ENCODE data around the gene LFNG. TPM values are rescaled to one million over a fixed set of nuclear protein-coding genes. Genes with fewer than 3 reads are reported as not detected.
A peak's percentile ranks its signal among the peaks of the same experiment; 100 is the strongest.

Gene LFNG
- total RNA-seq, 1 experiment from 2014 or later: 4.5 TPM

DNA sequence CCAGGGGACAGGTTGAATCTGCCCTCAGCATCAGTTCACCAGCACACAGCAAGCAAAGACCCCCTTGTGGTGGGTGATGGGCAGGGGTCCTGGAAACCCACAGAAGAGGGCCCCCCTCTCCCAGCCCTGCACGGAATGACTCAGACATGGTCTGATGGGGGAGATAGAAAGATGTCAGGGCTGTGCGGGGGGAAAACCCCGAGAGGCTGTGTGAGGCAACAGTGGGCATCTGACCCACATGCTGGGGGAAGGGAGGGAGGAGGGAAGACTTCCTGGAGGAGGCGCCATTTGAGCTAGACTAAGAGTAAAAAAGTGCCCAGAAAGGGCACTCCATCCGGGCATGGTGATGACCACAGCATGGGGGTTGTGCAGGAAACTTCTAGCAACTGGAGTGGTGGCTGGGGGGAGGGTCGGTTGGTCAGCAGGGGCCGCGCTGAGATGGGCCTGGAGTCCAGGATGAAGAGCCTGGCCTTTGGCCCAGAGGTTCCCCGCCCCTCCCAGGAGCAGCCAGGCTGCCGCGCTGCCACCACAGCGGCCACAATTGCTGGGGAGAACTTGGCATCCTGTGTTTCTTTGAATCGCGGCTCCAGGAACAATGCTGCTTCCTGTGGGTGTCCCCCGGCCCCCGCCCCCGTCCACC is 2.5 kb downstream of the LFNG start:
- TF ChIP-seq, protein P1, sequence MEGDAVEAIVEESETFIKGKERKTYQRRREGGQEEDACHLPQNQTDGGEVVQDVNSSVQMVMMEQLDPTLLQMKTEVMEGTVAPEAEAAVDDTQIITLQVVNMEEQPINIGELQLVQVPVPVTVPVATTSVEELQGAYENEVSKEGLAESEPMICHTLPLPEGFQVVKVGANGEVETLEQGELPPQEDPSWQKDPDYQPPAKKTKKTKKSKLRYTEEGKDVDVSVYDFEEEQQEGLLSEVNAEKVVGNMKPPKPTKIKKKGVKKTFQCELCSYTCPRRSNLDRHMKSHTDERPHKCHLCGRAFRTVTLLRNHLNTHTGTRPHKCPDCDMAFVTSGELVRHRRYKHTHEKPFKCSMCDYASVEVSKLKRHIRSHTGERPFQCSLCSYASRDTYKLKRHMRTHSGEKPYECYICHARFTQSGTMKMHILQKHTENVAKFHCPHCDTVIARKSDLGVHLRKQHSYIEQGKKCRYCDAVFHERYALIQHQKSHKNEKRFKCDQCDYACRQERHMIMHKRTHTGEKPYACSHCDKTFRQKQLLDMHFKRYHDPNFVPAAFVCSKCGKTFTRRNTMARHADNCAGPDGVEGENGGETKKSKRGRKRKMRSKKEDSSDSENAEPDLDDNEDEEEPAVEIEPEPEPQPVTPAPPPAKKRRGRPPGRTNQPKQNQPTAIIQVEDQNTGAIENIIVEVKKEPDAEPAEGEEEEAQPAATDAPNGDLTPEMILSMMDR (IDR thresholded peaks at IDR 0.05; ENCODE audit: insufficient read depth in 1 of 2, low read depth in 1 of 2, low read length in 1 of 2, severe bottlenecking in 1 of 2, unreplicated experiment in 1 of 2): no peak
- Histone ChIP-seq H3K36me3 (ENCODE audit: control insufficient read depth, insufficient read depth, low read length) (no peaks in the 10 kb centered on the region), H3K4me1 (peaks cover 62% of the 10 kb centered on the region), H3K9me3 (no peaks in the 10 kb centered on the region), H3K4me3 (ENCODE audit: low read depth, low read length) (no peak overlapping the region), H3K27me3 (replicated peaks; ENCODE audit: control insufficient read depth, insufficient read depth, low read length) (no peaks in the 10 kb centered on the region)
- peak overlapping the region; percentile 27 for H3K4me3 Mint-ChIP-seq (ENCODE audit: unreplicated experiment)
- H3K4me1 Mint-ChIP-seq (ENCODE audit: low read depth, unreplicated experiment): peaks cover 13% of the 10 kb centered on the region
- POLR2A ChIA-PET: no interaction called here
- no peak for DNase-seq
- H3K27me3 Mint-ChIP-seq (ENCODE audit: insufficient read depth, unreplicated experiment): no peaks in the 10 kb centered on the region
- peaks cover 14% of the 10 kb centered on the region for H3K36me3 Mint-ChIP-seq (ENCODE audit: insufficient read depth, unreplicated experiment)
- H3K27ac Mint-ChIP-seq (ENCODE audit: unreplicated experiment): no peak overlapping the region
- intact Hi-C loops (cut with micrococcal nuclease; ENCODE audit: unreplicated experiment): no loop called here
- no peaks in the 10 kb centered on the region for H3K9me3 Mint-ChIP-seq (ENCODE audit: unreplicated experiment)
- CTCF ChIA-PET: no interaction called here
- no TSS peak for BruUV-seq (replicated peaks)

DNA sequence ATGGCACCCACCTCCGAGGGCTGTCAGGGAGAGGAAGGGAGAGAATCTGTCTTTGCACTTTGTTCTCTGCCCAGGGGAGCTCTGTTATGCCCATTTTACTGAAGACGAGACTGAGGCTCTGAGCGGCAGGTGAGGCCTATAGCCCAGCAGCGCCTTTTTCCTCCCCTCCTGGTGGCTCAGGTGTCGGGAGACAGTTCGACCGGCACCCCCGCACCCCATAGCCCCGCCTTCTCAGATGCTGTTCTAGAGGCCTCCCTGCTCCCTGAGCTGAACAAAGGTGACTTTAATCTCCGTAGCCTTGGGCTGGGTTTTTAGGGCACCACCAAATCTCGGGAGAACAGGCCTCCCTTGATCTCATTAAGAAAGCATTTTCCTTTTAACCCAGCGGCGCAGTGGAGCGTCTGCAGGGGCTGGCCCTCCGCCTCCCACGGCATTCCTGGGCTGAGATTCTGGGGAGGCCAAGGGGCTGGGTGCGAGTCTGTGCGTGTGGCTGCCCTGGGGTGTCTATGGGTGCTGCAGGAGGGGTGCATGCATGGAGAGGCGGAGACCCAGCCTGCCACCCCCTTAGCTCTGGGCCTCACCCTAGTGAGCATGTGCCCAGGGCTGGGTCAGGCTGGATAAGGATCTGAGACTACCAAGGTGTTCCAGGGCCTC is 3.3 kb downstream of the LFNG start:
- DNase-seq: peak; percentile 57 to 87
- no peaks in the 10 kb centered on the region for H3K9me3 Mint-ChIP-seq (ENCODE audit: unreplicated experiment)
- H3K36me3 Mint-ChIP-seq (ENCODE audit: insufficient read depth, unreplicated experiment): peaks cover 14% of the 10 kb centered on the region
- ChIA-PET CTCF (no interaction called here), POLR2A (no interaction called here)
- no peaks in the 10 kb centered on the region for H3K27me3 Mint-ChIP-seq (ENCODE audit: insufficient read depth, unreplicated experiment)
- Histone ChIP-seq H3K36me3 (ENCODE audit: control insufficient read depth, insufficient read depth, low read length) (no peaks in the 10 kb centered on the region), H3K9me3 (no peaks in the 10 kb centered on the region), H3K27me3 (replicated peaks; ENCODE audit: control insufficient read depth, insufficient read depth, low read length) (no peaks in the 10 kb centered on the region), H3K4me3 (ENCODE audit: low read depth, low read length) (no peak overlapping the region), H3K4me1 (peaks cover 69% of the 10 kb centered on the region)
- H3K4me1 Mint-ChIP-seq (ENCODE audit: low read depth, unreplicated experiment): peaks cover 18% of the 10 kb centered on the region
- no TSS peak for BruUV-seq (replicated peaks)
- H3K27ac Mint-ChIP-seq (ENCODE audit: unreplicated experiment): peak overlapping the region; percentile 21
- H3K4me3 Mint-ChIP-seq (ENCODE audit: unreplicated experiment): peak overlapping the region; percentile 2
- TF ChIP-seq, protein P1 (IDR thresholded peaks at IDR 0.05; ENCODE audit: insufficient read depth in 1 of 2, low read depth in 1 of 2, low read length in 1 of 2, severe bottlenecking in 1 of 2, unreplicated experiment in 1 of 2): no peak
- intact Hi-C loops (cut with micrococcal nuclease; ENCODE audit: unreplicated experiment): no loop called here

DNA sequence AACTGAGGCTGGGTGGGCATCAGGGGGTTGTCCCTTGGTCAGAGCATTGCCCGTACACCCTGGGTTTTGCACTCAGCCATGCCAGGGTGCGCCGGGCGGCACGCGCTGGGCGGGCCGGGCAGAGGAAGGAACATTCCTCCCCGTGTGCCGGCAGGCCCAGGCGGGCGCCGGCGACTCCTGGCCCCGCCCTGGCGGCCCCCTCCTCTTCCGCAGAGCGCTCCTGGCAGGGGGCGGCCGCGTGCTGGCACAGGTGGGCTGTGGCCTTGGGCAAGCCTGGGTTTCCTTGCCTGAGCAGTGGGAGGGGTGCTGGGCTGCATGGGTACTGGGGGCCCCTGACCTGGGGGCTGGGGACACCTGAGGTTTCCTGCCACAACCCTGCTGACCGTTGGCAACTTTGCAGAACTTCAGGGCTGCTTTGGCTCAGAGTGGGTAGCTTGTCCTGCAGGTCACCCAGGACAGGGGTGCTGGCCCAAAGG is 3.9 kb downstream of the LFNG start:
- no peak overlapping the region for H3K4me3 Mint-ChIP-seq (ENCODE audit: unreplicated experiment)
- intact Hi-C loops (cut with micrococcal nuclease; ENCODE audit: unreplicated experiment): no loop called here
- Histone ChIP-seq H3K27me3 (replicated peaks; ENCODE audit: control insufficient read depth, insufficient read depth, low read length) (no peaks in the 10 kb centered on the region), H3K36me3 (ENCODE audit: control insufficient read depth, insufficient read depth, low read length) (no peaks in the 10 kb centered on the region), H3K4me3 (ENCODE audit: low read depth, low read length) (no peak overlapping the region), H3K4me1 (peaks cover 74% of the 10 kb centered on the region), H3K9me3 (no peaks in the 10 kb centered on the region)
- CTCF ChIA-PET: no interaction called here
- H3K9me3 Mint-ChIP-seq (ENCODE audit: unreplicated experiment): no peaks in the 10 kb centered on the region
- no peak for DNase-seq
- TF ChIP-seq, protein P1 (IDR thresholded peaks at IDR 0.05; ENCODE audit: insufficient read depth in 1 of 2, low read depth in 1 of 2, low read length in 1 of 2, severe bottlenecking in 1 of 2, unreplicated experiment in 1 of 2): no peak
- peak overlapping the region; percentile 21 for H3K27ac Mint-ChIP-seq (ENCODE audit: unreplicated experiment)
- peaks cover 24% of the 10 kb centered on the region for H3K4me1 Mint-ChIP-seq (ENCODE audit: low read depth, unreplicated experiment)
- H3K27me3 Mint-ChIP-seq (ENCODE audit: insufficient read depth, unreplicated experiment): no peaks in the 10 kb centered on the region
- POLR2A ChIA-PET: interaction anchor here (0.5 kb wide), 1 partner anchor 108 kb away, joined by 7 read pairs; no protein-coding TSS in a partner anchor
- peaks cover 8% of the 10 kb centered on the region for H3K36me3 Mint-ChIP-seq (ENCODE audit: insufficient read depth, unreplicated experiment)
- BruUV-seq (replicated peaks): no TSS peak
